ENCODE data around the gene CEP97. TPM values are rescaled to one million over a fixed set of nuclear protein-coding genes. Genes with fewer than 3 reads are reported as not detected.
"Not testable (repeated sequence)": the region's sequence is repeated elsewhere in the genome, so short reads cannot be mapped to it uniquely, and the experiment has no call there.

Gene CEP97
- total RNA-seq, 4 donors from 2014 or later: 3.0 to 6.7 (median 5.9) TPM

GRCh38 chr3:101762041-101762646 is 37.7 kb downstream of the CEP97 start:
- Histone ChIP-seq H3K36me3 (peaks cover 0 to 76% (median 7%) of the 10 kb centered on the region in 3 donors), H3K27ac (no peak overlapping the region), H3K4me1 (no peaks in the 10 kb centered on the region), H3K27me3 (no peaks in the 10 kb centered on the region), H3K9me3 (no peaks in the 10 kb centered on the region), H3K4me3 (no peak overlapping the region)
- TF ChIP-seq CTCF (IDR thresholded peaks at IDR 0.05) (no peak), POLR2A (IDR thresholded peaks at IDR 0.05) (no peak)
- DNase-seq: no peak
- WGBS, 2 donors: 59 to 65% methylated on average over 3 of the region's 3 CpGs
- intact Hi-C loops (cut with DNase I): no loop called here

- H3K36me3 ChIP-seq; H3K9me3 ChIP-seq; H3K27ac ChIP-seq; DNase-seq; intact Hi-C loops (cut with DNase I); H3K4me3 ChIP-seq; H3K27me3 ChIP-seq: not testable (repeated sequence)
- 76 to 83% methylated on average over 6 of the region's 6 CpGs for WGBS, 2 donors
- H3K4me1 ChIP-seq: peaks cover 8 to 33% (median 13%) of the 10 kb centered on the region in 3 donors
These were observed 53.4 kb downstream of the CEP97 start for GRCh38 chr3:101777745-101778281.

- DNase-seq: no peak
These were observed 54.1 kb downstream of the CEP97 start for GRCh38 chr3:101778385-101779046.

GRCh38 chr3:101779047-101779821 is 54.8 kb downstream of the CEP97 start, which contains the start of gene NXPE3:
TSS of gene NXPE3 (plus strand) at chr3:101779211. CDS start at chr3:101785597, 6,386 bp downstream.
- 1 to 3% methylated on average over 6 to 36 of the region's 78 CpGs for WGBS, 2 donors
- Histone ChIP-seq H3K9me3 (no peaks in the 10 kb centered on the region), H3K4me3 (peak within 1 kb of the TSS; percentile 65 to 99 (median 78)), H3K36me3 (peaks cover 0 to 17% (median 0%) of the 10 kb centered on the region in 3 donors), H3K27me3 (no peaks in the 10 kb centered on the region), H3K4me1 (peaks cover 8 to 33% (median 13%) of the 10 kb centered on the region in 3 donors), H3K27ac (peak within 1 kb of the TSS; percentile 78 to 95 (median 89))
- intact Hi-C loops (cut with DNase I): no loop called here
- peak; percentile 52 for DNase-seq
- TF ChIP-seq POLR2A (IDR thresholded peaks at IDR 0.05) (peak in 2 of 4 donors; percentile 30 to 66), CTCF (IDR thresholded peaks at IDR 0.05) (no peak)

More at GRCh38 chr3:101778385-101779046, 54.1 kb downstream of the CEP97 start:
- 25 to 29% methylated on average over 14 to 16 of the region's 21 CpGs for WGBS, 2 donors
- peak overlapping the region; percentile 65 to 99 (median 78) for H3K4me3 ChIP-seq
- intact Hi-C loops (cut with DNase I): no loop called here
- peak overlapping the region; percentile 78 to 95 (median 89) for H3K27ac ChIP-seq
- H3K36me3 ChIP-seq: peaks cover 0 to 10% (median 0%) of the 10 kb centered on the region in 3 donors
- H3K4me1 ChIP-seq: peaks cover 8 to 33% (median 13%) of the 10 kb centered on the region in 3 donors
- no peaks in the 10 kb centered on the region for H3K9me3 ChIP-seq
- TF ChIP-seq POLR2A (IDR thresholded peaks at IDR 0.05) (no peak), CTCF (IDR thresholded peaks at IDR 0.05) (no peak)
- H3K27me3 ChIP-seq: no peaks in the 10 kb centered on the region

GRCh38 chr3:101779822-101780381 is 55.5 kb downstream of the CEP97 start:
- peak overlapping the region; percentile 78 to 95 (median 89) for H3K27ac ChIP-seq
- peaks cover 0 to 24% (median 0%) of the 10 kb centered on the region in 3 donors for H3K36me3 ChIP-seq
- TF ChIP-seq CTCF (IDR thresholded peaks at IDR 0.05) (no peak), POLR2A (IDR thresholded peaks at IDR 0.05) (no peak)
- 23 to 37% methylated on average over 6 to 8 of the region's 9 CpGs for WGBS, 2 donors
- intact Hi-C loops (cut with DNase I): no loop called here
- H3K9me3 ChIP-seq: no peaks in the 10 kb centered on the region
- peak overlapping the region; percentile 65 to 99 (median 78) for H3K4me3 ChIP-seq
- DNase-seq: no peak
- H3K27me3 ChIP-seq: no peaks in the 10 kb centered on the region
- H3K4me1 ChIP-seq: peaks cover 8 to 40% (median 13%) of the 10 kb centered on the region in 3 donors
